ENCODE results near the gene TTYH3.

- TF ChIP-seq CTCF (IDR thresholded peaks at IDR 0.05) (peak; percentile 67 to 75 (median 68)), POLR2A (IDR thresholded peaks at IDR 0.05) (no peak)
Observed at GRCh38 chr7:2670720-2671391, 39.1 kb downstream of the TTYH3 start.
